CD1c-positive myeloid dendritic cell (primary cell): ENCODE measurements around the gene TMPRSS2.

ENCODE experiments used
- DNase-seq: peaks from one replicate; pipeline ENCODE4 v3.0.0-alpha.2; 2016; ENCODE audit errors: extremely low spot score

Gene TMPRSS2

DNA sequence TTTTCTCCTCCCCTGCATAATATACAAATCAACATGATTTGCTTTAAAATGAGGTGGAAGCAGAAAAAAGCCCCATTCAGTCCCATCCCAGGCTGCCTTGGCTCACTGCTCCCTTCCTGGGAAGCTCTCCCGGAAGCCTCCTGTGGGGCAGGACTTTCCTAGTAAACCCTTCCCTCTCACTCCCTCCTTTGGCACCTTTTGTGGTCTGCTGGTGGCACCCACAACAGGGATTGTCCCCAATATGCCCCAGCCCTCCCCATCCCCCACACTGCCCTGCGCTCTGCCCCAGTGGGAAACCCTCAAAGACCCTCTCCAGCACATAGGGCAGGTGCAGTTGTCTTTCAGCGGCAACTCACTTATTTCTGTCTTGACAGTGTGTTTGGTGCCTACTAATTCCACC lies 1.8 kb upstream of the TMPRSS2 start:
- DNase-seq, result no peak

DNA sequence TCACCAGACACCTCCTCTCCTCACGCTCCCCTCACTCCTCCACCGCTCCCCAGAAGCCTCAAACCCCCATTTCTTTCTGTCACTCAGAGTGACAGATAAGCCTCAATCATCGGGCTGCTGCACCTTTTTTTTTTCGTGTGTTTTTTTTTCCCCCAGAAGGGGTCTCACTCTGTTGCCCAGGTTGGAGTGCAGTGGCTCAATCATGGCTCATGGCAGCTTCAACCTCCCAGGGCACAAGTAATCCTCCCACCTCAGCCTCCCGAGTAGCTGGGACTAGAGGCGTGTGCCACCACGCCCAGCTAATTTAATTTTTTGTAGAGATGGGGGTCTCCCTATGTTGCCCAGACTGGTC lies 1.2 kb upstream of the TMPRSS2 start:
- DNase-seq, result no peak

- no peak for DNase-seq
These were observed 622 bp upstream of the TMPRSS2 start for GRCh38 chr21:41508415-41509144.

DNA sequence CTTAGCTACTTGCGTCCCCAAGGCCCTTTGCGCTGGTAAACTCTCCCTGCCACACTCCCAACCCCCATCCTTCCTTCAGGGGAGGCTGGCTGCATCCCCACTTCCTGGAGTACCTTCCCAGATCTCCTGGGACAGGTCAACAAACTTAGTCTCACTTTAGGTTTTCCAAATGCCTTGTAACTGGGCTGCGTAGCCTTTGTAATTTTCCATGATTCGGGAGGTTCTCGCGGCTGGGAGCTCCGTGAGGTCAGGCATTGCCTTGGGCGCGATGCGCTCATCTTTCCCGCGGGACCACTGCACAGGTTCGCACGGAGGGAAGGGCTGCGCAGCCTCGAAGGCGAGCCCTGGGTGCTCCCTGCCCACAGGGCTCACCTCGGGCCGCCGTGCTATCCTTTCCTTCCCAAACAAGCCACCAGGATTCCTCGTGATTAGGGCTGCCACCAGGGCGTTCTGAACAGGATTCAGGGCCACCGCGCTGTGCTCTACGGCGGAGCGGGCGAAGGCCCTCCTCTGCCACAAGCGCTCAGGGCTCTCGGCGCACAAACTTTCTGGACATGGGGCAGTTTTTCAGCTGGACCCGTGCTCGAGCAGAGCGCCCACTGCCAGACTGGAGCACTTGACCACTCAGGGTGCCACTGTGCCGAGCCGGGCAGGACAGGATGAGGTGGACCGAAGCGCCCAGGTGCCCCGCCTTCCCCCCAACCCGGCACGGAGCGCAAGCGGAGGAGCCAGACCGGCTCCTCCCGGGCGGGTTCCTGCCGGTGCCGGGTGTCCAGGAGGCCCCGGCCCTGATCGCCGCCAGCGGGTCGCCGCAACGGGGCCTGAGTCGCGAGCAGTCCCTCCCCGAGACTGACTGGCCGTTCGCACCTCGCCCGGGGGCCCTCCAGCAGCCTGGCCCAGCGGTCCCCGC lies 1.1 kb downstream of the TMPRSS2 start:
- no peak for DNase-seq

DNA sequence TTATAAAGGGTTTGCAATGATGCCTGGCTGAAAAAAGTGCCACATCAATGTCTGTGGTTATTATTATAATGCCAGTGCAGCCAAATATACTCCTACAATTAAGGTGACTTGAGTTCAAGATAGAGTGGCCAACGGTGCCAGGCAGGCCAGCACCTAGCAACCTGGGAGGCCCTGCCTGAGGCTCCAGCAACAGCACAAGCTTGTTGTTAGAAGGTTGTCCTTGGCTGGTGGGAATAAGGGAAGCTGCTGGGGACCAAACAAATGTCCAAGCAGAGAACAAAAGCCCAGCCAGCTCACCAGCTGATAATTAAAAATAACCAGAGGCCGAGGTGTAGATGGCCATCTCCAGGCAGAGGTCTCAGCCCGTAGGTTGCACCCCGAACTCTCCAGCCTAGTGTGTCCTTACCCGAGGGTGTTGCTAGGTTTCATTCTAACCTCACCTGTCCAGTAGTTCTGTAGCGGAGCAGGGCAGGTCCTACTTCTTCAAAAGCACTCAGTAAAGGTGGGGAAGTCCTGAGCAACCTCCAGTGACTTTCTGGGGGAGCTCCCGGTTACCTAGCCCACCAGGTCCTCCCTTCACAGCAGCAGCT lies 1.9 kb downstream of the TMPRSS2 start:
- no peak for DNase-seq

DNA sequence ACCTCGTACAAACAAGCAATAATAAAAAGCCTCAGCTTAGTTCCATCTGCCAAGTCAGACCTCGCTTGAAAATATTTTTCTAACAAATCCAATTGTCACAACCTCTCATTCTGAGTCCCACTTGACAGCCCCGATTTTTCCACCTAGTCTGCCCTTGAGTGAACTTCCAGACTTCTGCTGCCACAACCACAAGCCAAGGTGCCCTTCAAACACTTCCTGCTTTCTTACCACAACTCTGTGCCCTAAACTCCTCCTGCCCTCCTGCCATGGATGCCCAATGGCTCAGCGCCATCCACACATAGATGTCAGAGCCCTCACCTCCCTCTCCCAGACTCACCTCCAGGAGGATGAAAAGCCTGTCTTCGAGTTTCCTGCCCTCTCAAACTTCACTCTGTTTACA lies 3.9 kb downstream of the TMPRSS2 start:
- no peak for DNase-seq

- no peak for DNase-seq
These were observed 4.6 kb downstream of the TMPRSS2 start for GRCh38 chr21:41503331-41503730.

DNA sequence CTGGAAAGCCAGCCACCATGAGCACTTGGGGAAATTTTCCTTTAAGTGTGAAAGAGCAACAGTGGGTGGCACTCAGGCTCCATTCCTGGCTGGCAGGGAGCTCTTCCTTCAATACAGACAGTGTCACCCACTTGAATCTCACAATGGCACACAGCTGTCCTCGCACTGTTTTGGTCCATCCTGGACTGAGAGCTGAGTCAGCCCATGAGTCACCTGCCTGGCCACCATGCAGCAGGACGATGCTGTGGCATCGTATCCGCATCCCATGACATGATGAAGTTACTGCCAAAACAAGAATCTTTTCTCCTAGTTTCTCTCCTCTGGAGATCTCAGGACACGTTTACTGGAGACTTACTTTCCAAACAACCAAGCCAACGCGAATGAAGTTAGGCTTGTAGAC lies 6.0 kb downstream of the TMPRSS2 start:
- DNase-seq, result no peak

- no peak for DNase-seq
These were observed 7.0 kb downstream of the TMPRSS2 start for GRCh38 chr21:41500931-41501381.

GRCh38 chr21:41500363-41500762 lies 7.6 kb downstream of the TMPRSS2 start:
- no peak for DNase-seq

GRCh38 chr21:41499920-41500319 lies 8.0 kb downstream of the TMPRSS2 start:
- no peak for DNase-seq

DNA sequence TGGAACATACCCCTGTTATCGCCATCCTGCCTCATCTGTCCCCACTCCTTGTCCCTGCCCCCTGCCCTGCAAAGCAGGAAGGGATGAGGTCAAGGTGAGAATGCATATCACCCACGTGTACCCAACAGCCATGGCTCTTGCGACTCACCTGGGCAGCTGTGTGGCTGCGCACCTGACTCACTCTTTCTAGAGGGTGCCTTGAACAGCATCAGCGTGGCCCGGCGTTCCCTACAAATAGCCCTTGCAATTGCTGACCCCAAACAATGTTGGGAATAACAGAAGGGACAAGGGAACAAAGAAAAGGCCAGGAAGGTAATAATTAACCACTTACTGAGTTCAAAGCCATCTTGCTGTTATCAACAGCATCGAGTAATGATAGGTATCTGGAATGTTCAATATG lies 10.2 kb downstream of the TMPRSS2 start:
- DNase-seq, result no peak

DNA sequence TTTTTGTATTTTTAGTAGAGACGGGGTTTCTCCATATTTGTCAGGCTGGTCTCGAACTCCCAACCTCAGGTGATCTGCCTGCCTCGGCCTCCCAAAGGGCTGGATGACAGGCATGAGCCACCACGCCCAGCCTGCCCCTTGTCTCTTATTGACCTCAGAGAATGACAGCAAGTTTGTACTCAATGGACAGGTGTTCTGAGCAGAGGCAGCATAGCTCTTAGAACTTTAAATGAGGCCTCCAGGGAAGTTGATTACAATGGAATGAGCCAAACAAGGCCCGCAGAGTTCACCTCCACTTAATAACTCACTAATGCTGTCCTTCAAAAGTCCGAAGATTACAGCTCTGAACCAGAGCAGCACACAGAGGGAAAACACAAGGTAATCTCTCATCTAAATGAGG lies 10.9 kb downstream of the TMPRSS2 start:
- DNase-seq, result no peak

- no peak for DNase-seq
These were observed 13.7 kb downstream of the TMPRSS2 start for GRCh38 chr21:41494242-41494641.

- DNase-seq, result no peak
These were observed 16.5 kb downstream of the TMPRSS2 start for GRCh38 chr21:41491412-41491811.

DNA sequence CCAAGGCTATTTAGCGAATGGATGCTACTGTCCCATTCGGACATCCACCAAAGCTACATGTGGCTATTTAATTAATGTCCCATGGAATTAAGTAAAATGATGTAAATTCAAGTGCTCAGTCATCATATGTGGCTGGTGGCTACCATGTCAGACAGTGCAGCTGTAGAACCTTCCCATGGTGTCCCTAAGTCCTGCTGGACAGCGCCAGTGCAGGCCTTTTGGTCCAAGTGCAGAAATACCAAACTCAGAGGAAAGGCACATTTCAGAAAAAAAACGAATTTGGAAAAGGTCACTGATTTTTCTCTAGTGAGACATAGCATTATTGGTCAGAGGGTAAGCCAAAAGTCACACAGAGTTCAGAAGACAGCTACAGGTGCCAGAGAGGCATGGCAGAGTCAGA lies 17.6 kb downstream of the TMPRSS2 start:
- no peak for DNase-seq

DNA sequence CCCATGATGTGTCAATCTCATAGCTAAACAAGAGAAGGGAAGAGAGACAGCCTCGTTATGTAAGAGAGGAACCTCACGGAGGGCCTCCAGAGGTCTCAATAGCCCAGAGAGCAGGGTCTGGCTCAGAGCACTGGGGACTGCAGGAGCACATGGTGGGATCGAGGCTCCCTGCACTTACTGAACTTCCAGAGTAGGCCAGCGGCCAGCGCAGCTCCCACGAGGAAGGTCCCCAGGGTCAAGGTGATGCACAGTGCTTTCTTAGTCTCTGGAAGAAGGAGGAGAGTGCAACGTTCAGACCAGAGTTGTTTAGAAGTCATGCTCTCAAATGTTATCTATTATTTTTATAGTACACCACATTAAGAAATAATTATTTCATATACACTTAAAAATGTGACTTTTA lies 18.6 kb downstream of the TMPRSS2 start:
- no peak for DNase-seq

DNA sequence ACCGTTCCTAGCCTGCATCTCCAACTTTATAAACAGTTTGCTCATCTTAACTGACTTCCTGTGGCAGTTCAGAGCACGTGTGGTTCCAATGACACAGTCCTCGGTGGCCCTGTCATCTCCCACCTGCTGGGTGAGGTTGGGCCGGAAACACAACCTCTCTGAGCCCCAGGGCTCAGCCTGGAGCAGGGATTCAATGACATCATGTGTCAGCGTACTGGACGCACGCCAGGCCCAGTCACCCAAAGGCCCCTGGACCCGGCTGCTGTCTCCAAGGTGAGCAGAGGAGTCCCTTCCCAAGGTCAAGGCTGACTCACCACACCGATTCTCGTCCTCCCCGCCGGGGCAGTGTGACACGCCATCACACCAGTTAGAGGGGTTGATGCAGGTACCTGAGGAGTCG lies 19.9 kb downstream of the TMPRSS2 start:
- no peak for DNase-seq

GRCh38 chr21:41487082-41487481 lies 20.9 kb downstream of the TMPRSS2 start:
- no peak for DNase-seq

DNA sequence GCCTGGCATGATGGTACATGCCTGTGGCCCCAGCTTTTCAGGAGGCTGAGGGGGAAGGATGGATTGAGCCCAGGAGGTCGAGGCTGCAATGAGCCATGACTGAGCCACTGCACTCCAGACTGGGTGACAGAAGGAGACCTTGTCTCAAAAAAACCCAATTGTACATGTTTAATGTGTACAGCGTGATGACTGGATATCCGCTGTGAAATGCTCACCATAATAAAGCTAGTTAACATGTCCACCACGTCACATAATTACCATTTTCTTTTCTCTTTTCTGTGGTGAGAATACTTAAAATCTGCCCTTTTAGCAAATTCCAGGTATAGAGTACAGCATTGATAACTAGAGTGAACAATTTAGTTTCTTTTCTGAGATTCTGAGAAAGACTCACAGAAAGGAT lies 24.0 kb downstream of the TMPRSS2 start:
- no peak for DNase-seq

GRCh38 chr21:41483415-41483814 lies 24.5 kb downstream of the TMPRSS2 start:
- DNase-seq, result no peak

DNA sequence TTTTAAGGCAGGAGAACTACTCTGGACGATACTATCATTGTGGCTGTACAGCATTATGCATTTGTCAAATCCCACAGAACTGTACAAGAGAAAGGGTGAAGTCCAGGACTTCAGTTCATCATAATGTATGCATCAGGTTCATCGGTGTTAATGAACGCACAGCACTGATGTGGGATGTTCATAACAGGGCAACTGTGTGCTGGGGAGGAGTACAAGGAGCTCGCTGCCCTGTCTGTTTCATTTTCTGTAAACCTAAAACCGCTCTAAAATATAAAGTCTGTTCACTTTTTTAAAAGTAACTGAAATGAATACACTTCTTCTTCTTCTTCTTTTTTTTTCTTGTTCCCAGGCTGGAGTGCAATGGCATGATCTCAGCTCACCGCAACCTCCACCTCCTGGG lies 25.0 kb downstream of the TMPRSS2 start:
- no peak for DNase-seq

DNA sequence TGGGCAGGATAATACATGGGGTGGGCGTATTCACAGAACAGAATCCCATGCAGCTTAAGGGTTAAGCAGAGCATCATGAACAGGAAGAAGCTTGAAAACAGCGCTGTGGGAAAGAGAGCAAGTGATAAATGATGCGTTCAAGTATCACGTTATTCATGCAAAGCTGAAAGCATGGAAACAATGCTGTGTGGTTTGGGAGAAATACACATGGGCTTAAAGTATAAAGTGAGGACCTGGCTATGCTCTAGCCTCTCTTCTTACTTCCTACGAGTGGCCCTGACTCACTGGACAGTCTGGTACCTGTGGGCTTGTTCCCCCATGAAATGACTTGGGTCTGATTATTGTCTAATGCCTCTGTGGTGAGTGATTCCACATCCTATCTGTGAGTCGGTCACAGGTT lies 25.7 kb downstream of the TMPRSS2 start:
- DNase-seq, result no peak
